Choroid plexus epithelial cell (primary cell): Measurements from ENCODE around the gene SECTM1.

Experiments used
- DNase-seq: peaks from one replicate; pipeline ENCODE4 v3.0.0-alpha.2; 2010; ENCODE audit warnings: low read depth
- H3K4me3 ChIP-seq: 2 replicates; pipeline ENCODE4 v1.5.1; 2011; ENCODE audit warnings: low read depth, mild to moderate bottlenecking, control low read depth, low read length, moderate library complexity
- TF ChIP-seq, protein P1 (sequence below): conservative IDR thresholded peaks from 2 replicates; pipeline ENCODE4 v1.5.1; 2011; ENCODE audit warnings: low read depth, mild to moderate bottlenecking, control low read depth, inconsistent platforms, low read length, moderate library complexity

SECTM1 gene

DNA sequence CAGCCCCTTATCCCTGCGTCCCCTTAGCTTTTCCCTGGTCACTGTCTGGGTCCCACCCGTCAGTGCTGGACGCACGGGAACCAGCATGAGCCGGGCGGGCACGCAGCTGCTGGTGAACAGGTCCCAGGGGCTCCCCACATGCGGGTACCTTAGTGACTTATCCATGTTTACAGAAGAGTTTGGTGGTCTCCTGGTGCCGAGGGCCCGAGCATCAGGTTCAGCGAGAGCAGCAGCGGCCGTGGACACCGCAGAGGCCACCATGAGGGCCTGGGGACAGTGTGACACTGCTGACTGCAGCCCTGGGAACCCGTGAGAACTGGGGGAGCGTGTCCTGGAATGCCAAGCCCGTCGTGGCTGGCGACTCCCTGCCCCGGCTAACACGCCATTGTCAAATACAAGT lies 22.7 kb downstream of the SECTM1 start:
- DNase-seq: no peak
- no peak overlapping the region for H3K4me3 ChIP-seq
- TF ChIP-seq, protein P1, sequence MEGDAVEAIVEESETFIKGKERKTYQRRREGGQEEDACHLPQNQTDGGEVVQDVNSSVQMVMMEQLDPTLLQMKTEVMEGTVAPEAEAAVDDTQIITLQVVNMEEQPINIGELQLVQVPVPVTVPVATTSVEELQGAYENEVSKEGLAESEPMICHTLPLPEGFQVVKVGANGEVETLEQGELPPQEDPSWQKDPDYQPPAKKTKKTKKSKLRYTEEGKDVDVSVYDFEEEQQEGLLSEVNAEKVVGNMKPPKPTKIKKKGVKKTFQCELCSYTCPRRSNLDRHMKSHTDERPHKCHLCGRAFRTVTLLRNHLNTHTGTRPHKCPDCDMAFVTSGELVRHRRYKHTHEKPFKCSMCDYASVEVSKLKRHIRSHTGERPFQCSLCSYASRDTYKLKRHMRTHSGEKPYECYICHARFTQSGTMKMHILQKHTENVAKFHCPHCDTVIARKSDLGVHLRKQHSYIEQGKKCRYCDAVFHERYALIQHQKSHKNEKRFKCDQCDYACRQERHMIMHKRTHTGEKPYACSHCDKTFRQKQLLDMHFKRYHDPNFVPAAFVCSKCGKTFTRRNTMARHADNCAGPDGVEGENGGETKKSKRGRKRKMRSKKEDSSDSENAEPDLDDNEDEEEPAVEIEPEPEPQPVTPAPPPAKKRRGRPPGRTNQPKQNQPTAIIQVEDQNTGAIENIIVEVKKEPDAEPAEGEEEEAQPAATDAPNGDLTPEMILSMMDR: no peak

DNA sequence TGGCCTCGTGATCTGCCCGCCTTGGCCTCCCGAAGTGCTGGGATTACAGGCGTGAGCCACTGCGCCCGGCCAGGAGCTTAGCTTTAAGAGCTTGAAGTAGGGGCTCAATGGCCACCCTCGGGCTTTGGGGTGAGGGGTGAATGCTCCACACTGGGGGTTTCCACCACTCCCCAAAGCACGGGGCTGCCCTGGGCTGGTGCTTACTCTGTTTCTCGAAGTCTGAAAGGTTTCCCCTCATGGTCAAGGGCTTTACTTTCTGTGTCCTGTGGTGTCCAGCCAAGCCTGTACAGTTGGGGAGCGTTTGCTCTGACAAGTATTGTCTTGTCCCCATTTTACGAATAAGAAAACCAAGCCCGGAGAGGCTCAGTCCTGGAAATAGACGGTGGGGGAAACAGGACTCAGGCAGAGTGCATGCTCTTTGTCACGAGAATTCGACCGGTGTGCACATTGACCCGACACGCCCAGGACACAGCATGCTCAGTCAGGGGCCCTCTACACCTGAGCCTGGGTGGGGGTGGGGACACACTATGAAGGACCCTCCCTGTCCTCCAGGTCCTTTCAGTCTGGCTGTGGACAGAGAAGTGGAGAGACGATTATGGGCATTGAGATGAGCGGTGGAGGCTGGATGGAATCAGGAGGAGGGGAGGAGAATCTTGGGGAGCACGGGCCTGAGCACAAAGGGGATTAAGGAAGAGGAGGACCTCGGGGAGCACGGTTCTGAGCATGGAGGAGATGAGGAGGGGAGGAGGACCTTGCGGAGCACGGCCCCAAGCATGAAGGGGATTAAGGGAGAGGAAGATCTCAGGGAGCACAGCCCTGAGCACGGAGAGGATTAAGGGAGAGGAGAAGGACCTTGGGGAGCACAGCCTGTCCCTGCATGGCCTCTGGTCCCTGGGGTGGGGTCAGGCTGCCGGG lies 23.7 kb downstream of the SECTM1 start:
- H3K4me3 ChIP-seq: no peak overlapping the region
- TF ChIP-seq, protein P1: no peak
- no peak for DNase-seq

DNA sequence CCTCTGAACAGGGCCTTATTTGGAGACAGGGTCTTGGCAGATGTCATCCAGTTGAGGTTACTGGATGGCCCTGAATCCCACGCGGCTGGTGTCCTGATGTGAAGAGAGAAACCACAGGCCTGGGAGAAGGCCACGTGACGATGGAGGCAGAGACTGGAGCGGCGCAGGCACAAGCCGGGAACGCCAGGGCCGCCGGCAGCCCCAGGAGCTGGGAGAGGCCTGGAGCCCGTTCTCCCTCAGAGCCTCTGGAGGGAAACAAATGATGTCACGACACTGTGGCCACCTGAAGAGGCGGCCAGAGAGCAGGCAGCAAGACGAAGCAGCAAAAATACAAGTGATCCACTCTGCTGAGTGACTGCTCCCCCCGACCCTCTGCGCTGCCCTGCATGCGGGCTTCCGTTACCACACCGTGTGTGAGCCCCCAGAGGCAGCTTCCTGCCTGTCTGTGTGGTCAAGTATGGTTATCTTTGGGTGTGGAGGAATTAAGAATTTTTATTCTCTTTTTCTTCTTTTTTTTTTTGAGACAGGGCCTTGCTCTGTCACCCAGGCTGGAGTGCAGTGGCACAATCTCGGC lies 27.8 kb downstream of the SECTM1 start:
- no peak overlapping the region for H3K4me3 ChIP-seq
- DNase-seq: no peak
- TF ChIP-seq, protein P1: no peak

DNA sequence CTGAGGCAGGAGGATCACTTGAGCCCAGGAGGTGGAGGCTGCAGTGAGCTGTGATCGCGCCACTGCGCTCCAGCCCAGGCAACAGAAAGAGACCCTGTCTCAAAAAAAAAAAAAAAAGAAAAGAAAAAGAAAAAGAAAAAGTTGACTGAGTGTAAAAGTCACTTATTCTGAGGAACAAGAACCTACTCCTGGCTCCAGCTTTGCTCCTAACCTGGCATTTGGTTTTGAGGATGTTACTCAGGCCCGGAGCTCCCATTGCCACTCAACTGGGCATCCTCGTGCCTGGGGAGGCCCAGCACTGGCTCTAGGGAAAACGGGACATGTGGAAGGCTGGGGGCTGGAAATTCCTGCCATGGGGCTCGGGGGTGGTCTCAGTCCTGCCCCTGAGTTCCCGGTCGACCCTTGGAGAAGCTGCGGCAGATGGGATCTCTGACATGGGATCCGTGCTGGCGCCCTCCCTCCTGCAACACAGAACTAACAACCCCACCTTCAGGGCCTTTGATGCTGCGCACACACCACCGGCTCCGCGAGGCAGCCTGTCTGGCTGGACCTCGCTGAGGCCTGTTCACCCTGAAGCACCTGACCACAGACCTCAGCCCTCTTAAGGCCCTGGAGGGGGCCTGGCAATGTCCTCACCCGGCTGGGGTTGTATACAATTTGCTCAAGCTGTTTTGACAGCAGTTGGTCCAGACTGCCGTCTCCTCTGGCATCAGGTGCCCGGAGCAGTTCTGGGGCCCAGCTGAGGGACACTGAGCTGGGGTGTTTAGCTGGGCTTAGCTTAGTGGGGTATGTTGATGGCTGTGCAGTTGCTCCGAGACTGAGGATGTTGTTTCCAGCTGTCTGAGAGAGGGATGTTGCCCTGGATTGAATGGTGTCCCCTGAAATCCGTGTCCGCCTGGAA lies 28.5 kb downstream of the SECTM1 start:
- DNase-seq: no peak
- no peak overlapping the region for H3K4me3 ChIP-seq
- TF ChIP-seq, protein P1: no peak

DNA sequence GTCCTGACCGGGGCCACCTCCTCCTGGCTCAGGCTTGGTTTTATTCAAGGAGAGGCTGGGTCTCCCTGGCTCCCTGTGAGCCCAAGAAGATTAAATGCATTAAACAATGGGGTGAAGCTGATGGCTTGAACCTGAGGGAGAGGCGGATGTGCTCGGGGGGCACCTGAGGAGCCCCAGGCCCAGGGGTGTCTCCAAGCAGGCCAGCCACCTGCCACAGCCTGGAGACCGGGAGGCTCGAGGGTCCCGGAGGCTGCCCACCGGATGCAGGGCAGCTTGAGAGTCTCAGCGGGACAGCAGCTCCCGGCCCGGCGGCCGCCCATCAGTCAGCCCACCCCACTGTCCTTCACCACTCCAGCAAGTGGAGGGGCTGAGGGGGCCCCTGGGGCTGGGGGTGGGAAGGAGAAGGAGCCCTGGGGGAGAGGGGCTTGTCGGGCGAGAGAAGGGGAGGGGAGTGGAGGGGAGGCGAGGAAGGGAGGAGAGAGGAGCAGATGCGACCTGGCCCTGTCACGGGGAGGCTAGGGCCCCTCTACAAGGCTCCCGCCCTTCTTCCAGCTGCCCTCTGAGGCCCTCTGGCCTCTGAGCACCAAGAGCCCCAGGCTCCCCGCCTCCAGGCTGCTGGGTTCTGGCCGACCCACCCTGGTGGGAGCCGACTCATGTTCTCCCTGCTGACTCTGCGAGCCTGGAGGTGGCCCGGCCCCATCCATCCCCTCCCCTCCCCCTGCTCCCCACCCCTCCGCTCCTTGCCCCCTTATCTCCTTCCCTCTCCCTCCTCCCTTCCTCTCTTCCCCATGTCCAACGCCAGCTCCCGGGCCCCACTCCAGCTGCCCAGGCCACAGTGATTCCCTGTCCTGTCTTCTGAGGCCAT lies 29.4 kb downstream of the SECTM1 start:
- no peak overlapping the region for H3K4me3 ChIP-seq
- TF ChIP-seq, protein P1: no peak
- no peak for DNase-seq
